Measurements from ENCODE around the gene RALGPS1.
A peak's percentile ranks its signal among the peaks of the same experiment; 100 is the strongest.

The RALGPS1 gene

DNA sequence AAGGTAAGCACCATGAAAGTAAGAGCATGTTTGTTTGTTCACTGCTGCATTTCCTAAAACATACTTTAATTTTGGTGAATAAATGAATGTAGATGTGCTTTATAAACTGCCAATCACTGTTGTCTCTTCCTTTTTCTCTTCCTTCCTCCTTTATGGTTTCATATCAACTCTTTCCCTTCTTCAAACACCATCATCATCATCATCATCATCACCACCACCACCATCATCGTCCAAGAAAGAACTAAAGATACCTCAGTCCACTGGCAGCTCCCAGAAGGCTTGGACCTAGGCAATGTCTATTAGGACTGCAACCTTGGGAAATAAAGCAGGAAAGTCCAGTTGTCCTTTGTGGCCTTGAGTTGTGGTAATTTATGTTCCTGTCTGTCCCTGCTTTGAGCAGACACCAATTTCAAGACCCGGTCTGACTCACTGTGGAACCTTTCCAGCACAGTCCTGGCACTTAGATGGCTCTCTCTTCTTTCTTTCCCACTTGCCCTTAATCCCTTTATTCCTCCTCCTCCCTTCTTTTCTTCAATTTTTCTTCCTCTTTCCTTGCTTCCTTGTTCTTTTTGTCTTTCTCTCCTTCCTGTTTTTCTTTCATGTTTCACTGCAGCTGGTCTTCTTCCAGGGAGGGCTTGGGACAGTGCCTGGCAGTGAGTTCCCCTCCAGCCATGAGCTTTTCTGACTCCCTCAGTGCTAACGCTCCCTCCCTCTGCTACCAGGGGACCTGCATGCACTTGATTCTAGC lies 108.5 kb downstream of the RALGPS1 start:
- DNase-seq (ENCODE audit: low spot score): no peak

DNA sequence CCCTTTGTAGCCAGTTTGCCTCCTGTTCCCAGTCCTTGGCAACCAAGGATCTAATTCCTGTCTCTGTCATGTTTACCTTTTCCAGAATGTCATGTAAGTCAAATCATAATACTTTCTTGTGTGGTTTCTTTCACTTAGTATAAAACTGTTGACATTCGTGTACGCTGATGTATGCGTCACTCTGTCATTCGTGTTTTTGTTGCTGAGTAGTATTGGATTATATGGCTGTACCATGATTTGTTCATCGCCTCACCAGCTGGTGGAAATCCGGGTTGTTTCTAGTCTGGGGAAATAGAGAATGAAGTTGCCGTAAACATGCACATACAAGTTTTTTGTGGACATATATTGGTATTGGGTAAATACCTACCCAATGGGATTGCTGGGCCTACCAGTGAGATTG lies 110.5 kb downstream of the RALGPS1 start:
- no peak for DNase-seq (ENCODE audit: low spot score)

DNA sequence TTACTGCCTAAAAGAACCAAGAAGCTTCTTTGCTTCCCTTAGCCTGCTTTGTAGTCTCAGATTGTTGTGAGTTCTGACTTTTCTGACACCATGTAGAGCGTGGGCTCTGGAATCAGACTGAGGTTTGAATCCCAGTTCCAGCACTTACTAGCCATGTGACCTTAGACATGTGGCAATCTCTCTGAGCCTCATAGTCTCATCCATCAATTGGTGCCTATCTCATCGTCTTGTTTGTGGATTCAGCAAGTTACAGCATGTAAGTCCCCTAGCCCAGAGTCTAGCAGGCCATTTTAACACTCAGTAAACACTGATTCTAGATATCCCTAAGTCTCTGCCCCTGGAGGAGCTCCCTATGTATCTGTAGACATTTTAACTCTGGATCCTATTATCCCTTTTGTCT lies 113.1 kb downstream of the RALGPS1 start:
- no peak for DNase-seq (ENCODE audit: low spot score)

DNA sequence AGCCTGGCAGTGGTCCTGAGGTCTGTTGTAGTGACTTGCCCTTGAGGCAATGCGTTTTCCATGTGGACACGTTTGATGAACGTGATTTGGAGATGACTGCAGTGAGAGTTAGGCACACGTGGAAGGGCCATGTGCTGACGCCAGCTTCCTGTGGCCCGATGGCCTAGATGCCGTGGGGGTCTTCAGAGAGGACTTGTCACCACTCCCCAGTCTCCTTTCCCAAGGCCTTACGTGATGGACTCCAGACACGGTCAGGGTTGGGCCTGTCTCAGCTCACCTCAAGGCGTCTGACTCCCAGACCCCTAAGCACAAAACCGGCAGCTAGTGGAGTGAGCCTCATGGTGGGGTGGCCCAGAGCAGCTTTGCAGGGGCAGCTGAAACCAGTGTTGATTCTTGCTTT lies 115.0 kb downstream of the RALGPS1 start:
- no peak for DNase-seq (ENCODE audit: low spot score)

DNA sequence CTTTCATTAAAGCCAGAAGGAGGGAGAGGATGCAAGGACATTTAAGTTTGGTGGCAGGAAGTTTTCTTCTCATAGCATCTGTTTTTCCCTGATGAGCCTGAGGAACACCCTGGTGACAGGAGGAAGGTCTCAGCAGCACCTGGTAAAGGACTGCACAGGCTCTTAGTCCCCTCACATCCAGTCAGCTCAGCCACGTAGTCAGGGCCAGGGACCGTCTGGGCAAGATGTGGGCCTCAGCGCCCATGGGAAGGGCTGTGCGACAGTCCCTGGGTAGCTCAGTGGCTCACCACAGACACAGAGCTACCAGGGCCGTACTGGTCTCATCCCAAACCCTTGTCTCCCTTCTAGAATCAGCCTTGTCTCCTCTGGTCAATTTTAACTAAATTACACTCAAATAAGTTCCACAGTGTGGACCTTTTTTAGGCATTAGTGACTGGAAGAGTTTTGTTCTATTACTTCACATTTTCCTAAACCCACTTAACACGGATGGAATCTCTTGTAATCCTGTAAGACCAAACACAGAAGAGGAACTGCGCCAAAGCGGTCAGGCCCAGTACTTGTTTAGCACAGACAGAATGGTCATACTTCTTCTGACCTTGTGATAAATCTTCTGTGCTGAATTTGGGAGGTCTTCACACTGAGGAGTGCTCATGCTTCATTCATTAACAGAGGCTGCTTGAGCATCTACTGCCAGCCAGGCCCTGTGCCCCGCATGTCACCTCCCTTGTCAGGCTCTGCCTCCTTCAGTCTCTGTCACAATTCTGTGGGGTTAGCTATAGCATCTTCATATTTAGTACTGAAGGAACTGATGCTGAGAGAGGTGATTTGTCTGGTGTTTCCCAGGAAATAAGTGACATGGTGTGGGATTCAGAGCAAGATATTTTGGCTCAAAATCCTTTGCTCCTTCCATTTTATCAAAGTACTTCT lies 116.5 kb downstream of the RALGPS1 start:
- DNase-seq (ENCODE audit: low spot score): no peak

DNA sequence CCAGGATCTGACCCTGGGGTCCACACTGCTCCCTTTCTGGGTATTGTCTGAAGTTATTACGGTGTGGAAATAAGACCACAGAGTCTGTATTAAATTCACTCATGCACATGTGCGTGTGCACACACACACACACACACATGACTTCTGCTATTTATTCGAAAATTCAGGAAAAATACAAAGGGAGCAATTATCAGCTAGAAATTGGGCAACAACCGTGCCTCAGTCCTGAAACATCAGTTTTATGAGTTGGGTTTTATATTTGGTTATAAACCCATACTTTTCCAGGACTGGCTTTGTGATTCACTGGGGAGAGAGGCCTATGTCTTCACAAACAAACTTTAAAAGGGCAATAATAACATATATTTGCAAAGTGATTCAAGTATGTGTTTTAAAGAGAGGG lies 117.7 kb downstream of the RALGPS1 start:
- no peak for DNase-seq (ENCODE audit: low spot score)

DNA sequence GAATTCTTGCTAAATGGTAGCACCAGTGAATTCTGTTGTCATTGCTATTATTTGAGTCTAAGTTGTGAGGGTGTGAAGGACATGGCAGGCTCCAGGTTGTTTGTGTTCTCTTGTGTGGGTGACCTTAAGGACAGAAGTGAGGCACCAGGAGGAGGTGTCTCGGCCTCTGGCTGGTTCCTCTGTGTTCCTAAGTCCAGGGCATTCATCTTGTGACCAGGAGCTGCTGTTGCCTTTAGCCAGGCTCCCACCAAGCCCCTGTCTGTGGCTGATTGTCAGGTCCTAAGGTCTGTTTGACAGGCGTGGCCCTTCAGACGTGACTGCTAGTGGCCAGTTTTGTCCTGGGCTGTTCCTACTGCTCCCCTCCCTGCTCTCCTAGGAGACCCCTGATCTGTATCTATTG lies 118.5 kb downstream of the RALGPS1 start:
- no peak for DNase-seq (ENCODE audit: low spot score)

DNA sequence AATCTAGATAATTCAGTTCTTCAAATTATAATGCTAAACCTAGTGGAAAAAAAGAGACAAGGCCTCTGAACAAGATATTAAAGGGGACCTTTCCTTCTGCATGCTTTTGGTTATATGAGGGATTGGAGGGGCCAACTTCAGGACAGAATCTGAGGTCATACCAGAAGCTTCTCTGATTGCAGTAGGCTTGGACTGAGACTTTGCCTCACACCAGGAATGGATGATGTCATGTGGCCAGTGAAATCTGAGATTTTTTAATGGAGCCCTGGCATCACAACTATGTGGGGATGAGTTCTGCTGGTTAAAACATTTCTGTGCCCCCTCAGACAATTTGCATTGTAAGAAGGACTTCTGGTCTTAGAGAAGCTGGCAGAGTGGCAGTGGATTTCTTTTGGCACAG lies 119.2 kb downstream of the RALGPS1 start:
- DNase-seq (ENCODE audit: low spot score): no peak

DNA sequence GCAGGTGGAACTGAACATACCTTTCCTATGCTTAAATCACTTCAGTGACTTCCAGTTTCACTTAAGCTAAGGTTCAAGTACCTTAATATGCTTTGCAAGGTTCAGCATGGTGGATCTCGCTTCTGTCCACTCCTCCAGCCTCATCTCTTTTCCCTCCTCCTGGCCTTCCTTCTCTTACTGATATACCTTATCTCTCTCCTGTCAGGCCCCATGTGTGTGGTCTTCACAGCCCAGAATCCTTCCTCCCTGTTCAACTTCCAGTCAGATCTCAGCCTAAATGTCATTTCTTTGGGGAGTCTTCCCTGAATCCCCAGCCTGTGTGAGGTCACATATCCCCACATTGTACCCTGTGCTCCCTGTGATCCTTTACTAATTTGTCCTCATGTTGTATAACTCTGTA lies 120.1 kb downstream of the RALGPS1 start:
- no peak for DNase-seq (ENCODE audit: low spot score)

DNA sequence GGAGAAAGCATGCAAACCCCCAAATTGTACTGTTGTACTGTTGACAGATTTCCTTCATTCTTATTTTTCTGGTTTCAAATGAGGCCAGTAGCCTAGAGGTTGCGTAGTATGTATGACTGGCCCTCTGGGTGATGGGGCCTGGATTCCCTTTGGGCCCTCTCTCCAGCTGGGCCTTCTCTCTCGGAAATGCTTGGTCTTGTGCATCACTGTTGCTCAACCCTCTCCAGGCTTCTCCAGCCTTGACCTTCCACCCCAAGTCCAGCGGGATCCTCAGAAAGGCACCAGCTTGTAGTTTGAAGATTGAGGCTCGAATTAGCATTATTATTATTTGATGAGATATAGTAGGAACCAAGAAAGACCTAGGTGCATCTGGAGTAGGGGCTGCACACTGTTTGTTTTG lies 120.8 kb downstream of the RALGPS1 start:
- no peak for DNase-seq (ENCODE audit: low spot score)

DNA sequence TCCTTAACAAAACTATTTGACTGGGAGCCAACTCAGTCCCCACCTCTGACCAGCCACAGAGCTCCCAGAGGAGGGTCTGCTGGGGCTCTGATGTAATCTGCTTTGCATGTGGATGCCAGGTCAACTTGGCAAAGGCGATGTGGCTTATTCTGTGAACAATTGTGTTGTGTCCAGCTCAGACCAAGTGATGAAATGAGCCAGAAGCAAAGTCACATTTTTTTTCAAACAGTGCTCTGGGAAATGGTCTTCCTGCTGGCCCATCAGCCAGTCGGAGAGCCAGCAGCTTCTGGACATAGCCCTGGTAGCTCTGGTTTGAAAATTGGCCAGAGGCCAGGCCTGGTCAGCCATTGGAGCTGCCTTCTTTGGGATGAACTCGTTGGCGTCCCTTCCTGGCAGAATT lies 121.4 kb downstream of the RALGPS1 start:
- no peak for DNase-seq (ENCODE audit: low spot score)

DNA sequence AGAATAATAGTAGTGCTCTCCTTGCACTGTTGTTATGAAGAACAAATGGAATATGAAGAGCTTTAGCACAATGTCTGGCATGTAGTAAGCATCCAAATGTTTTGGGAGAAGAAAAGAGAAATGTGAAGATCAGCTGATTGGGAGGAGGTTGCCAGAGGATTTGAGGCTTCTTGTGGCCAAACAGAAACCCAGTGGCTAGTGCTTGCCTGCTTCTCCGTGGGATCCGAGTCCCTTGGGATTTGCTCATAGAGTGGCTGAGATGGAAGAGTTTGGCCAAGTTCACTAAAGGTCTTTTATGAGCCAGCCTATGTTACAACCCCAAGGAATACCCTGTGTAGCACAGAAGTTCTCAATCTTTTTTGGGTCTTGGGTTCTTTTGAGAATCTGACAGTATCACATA lies 121.9 kb downstream of the RALGPS1 start:
- DNase-seq (ENCODE audit: low spot score): no peak

DNA sequence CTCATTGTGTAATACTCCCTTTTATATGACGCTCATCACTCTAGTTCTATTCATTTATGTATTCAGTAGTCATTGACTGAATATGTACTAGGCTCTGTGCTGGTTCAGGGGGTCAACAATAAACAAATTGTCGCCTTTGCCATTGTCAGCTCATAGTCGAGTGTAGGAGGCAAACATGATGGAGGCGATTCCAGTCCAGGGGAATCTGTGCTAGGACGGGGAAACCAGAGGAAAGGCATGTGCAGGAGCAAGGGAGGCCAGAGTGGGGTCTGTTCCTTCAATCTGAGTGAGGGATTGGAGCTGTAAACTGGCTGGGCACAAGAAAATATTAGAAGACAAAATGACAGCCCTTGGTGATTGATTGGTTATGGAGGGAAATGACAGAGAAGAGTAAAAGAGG lies 123.9 kb downstream of the RALGPS1 start:
- no peak for DNase-seq (ENCODE audit: low spot score)

DNA sequence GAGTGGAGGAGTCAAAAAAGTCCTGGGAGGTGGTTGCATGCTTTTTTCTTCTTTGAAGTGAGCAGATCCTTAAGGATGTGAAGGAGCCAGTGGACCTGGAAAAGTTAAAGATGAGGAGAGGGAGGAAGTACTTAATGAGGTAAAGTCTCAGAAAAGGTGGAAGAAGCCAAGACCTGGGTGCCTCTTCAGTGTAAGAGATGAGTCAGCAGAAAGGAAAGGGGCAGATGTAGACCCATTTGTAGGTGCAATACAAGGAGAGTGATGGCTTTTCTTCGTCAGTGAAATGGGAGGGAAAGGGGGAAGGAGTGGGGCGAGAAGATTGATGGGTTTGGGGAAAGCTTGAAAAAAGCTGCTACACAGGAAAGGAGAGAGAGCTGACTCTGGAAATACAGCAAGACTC lies 124.9 kb downstream of the RALGPS1 start:
- DNase-seq (ENCODE audit: low spot score): no peak

DNA sequence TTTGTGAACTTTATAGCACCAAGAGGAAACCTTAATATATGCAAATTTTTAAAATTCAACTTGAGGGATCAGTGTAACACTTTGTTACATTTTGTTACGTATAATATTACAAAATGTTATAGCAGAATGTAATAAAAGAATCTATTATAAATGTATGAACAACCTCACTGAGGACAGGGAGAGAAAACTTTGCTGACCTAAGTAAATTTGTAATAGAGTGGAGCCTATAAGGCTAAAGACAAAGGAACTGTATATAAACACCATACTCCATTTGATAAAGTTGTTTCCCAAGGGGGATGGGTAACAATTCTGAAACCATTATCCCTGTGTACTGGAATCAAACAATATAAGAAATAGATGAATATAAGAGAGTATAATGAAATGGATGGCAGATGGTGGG lies 130.6 kb downstream of the RALGPS1 start:
- no peak for DNase-seq (ENCODE audit: low spot score)

DNA sequence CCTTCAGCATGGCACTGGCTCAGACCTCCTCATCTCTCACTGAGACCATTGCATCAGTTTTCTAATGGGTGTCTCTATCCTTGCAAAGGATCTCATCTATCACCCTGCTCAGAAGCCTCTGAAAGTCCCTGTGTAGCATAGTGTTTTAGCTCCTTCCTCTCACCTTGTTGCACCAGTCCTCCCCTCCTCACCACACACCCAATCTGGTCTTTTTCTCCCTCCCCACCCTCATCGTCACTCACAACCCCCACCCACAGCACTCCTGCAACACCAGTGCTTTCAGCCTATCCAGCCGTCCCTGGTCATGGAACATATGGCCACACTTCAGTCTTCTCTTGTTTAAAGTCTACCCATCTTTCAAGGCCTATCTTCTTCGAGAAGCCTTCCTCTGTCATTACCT lies 133.4 kb downstream of the RALGPS1 start:
- DNase-seq (ENCODE audit: low spot score): no peak

DNA sequence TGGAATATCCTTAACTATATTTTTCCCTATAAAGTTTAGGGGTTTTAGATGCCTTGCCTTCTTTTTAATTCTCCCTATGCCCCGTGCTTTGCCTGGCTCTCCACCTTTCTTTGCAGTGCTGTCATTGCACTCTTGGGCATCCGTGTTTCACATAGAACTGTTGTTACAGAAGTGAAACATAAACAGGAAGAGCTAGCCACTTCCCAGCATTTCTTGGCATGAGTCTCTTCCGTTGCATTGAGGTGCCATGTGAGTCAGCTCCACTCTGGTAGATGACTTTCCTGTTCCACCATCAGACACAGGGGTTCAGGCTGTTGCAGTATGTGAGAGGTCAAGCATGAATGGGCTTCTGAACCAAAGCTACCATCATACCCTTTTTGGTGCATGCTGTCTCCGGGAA lies 134.5 kb downstream of the RALGPS1 start:
- DNase-seq (ENCODE audit: low spot score): peak; percentile 98

DNA sequence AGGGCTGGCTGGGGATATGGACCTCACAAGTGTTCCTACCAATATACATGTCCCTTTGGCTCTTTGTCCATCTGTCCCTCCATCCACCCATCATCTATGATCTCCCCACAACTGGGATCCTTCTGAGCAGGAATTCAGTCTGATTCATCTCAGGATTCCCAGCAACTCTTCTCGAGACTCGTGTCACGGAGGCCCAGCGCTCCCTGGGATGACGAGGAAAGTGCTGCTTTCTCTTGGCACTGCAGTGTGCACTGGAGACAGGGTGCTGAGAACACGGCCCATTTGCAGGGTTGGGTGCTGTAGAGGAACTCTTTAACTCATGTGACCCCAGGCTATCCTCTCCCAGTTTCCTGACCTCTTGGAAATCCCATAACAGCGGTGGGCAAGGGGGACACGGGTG lies 135.0 kb downstream of the RALGPS1 start:
- DNase-seq (ENCODE audit: low spot score): no peak

DNA sequence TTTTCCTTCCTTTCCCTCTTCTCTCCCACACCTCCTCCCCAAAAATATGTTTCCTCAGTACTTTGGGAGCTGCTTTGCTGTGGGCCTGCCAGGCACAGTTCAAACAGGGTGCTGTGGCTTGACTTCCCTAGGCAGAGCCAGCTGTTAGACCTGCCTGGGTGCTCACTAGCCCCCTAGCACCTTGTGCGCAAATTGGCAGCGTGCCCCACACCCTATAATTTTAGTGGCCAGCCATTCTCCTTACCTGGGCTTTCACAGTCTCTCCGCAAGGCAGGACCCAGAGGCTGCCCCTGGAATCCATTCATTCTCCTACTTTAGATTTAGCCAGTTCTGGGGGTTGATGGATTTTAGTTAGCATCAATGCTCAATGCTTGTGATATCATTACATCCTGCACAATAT lies 135.6 kb downstream of the RALGPS1 start:
- no peak for DNase-seq (ENCODE audit: low spot score)

DNA sequence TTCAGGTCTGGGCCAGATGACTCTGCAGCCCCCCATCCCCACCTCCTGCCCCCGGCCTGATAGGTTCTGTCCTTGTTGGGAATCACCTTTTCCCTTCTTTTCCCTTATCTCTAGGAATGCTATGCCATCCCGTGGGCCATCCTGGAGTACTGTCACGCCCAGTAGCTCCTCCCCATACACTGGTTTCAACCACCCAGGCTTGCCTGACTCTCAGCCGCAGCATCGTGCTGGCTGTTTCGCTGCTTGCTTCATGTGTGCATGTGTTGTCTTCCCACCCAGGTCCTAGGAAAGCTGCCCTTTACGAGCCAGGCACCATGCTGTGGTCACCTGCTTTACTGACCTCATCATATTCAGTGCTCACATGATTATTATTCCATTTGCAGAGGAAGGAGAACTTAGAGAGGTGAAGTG lies 136.0 kb downstream of the RALGPS1 start:
- DNase-seq (ENCODE audit: low spot score): no peak

DNA sequence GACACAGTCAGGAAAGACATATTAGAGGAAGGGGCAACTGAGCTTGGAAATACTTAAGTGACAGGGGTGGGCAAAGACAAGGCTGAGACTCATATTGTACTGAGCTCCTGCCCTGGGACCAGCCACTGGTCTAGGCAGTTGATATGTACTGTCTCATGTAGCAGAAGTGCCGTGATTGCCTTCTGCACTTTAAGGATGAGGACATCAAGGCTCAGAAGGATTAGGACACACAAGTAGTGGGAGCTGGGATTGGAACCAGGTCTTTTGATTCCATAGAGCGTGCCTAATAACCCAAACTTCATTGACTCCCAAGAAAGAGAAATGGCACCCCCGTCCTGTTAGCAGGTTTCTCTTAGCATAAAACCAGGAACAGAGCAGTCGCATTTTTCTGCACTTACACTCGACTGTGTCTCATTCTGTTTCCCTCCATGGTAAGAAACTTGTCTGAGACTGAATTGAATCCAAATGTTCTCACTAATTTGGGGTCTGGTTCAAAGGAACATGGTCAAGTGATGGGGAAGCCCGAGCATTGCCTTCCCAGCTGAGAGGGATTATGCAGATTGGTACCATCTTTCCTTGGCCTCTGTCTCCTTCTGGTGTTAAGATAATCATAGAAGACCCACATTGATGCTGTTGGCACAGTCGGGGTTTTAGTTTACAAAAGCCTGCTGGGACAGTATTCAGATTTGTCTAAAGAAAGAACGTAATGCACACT lies 137.5 kb downstream of the RALGPS1 start:
- DNase-seq (ENCODE audit: low spot score): no peak

DNA sequence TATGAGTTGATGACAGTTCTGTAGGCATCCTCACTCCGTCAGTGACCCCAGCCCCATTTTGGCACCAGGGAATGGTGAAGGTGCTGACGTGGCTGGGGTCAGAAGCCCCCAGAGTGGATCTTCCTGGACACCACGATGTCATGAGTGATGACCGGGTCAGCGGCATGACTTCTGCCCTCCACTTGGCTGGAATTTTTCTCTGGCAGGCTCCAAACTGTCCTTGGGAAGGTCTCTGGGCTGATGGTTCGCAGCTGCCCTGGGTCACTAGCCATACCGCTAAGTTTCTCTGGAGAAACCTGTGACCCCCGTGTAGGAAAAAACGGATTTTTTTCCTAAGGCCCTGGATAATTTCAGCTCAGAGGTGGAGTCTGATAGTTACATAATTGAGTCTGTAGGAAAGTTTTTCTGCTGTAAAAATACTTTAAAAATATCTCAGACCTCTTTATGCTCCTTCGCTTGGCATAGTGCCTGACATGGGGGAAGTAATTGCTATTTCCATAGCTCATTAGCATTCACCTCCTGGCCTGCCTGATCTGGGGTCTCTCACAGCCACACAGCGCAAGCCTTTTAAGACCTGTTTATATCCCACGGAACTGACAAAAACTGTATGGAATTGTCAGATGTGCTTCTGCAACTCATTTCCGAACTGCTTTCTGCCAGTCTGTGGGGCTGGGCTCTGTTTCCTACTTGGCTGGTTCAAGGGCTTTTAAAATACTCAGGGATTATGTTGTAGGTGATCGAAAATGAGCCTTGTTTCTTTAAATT lies 138.7 kb downstream of the RALGPS1 start:
- DNase-seq (ENCODE audit: low spot score): peak; percentile 35
